Stimulated activated effector memory CD8-positive, alpha-beta T cell treated with anti-CD3 and anti-CD28 coated beads, Interleukin-12 subunit alpha, Interleukin-12 subunit beta, amount 100 ng/mL, for 72 hours (primary cell): ENCODE data around the gene MAP2K4.
"Not testable (repeated sequence)": the region's sequence is repeated elsewhere in the genome, so short reads cannot be mapped to it uniquely, and the experiment has no call there.

ENCODE experiments used
- ATAC-seq: fragments of 150-1000 bp; cut with Tn5 transposase; 2 replicates; pipeline ENCODE4 v1.10.0; 2021
- DNase-seq, 2 donors: peaks; one replicate each; pipeline ENCODE4 v3.0.0; 2021 to 2022; ENCODE audit warnings: low spot score in 2 of 2
- H3K27ac Mint-ChIP-seq: one replicate; pipeline ENCODE4 v1.8.0; 2022; ENCODE audit warnings: mild to moderate bottlenecking, mixed read lengths
- H3K36me3 Mint-ChIP-seq: one replicate; pipeline ENCODE4 v1.8.0; 2022; ENCODE audit warnings: mild to moderate bottlenecking, mixed read lengths
- H3K4me1 Mint-ChIP-seq: one replicate; pipeline ENCODE4 v1.8.0; 2022; ENCODE audit warnings: mixed read lengths
- H3K4me3 Mint-ChIP-seq: one replicate; pipeline ENCODE4 v1.8.0; 2022; ENCODE audit warnings: mild to moderate bottlenecking, mixed read lengths
- H3K9me3 Mint-ChIP-seq: one replicate; pipeline ENCODE4 v1.8.0; 2022; ENCODE audit warnings: mixed read lengths

MAP2K4 gene

GRCh38 chr17:12134101-12134500 lies 113.4 kb downstream of the MAP2K4 start:
- Mint-ChIP-seq H3K4me3 (no peak overlapping the region), H3K27ac (no peak overlapping the region), H3K4me1 (no peaks in the 10 kb centered on the region), H3K36me3 (peaks cover 67% of the 10 kb centered on the region), H3K9me3 (no peaks in the 10 kb centered on the region)
- ATAC-seq (no peak), DNase-seq (no peak)

- ATAC-seq (no peak), DNase-seq (no peak)
- H3K4me1 Mint-ChIP-seq: no peaks in the 10 kb centered on the region
- no peaks in the 10 kb centered on the region for H3K9me3 Mint-ChIP-seq
- H3K27ac Mint-ChIP-seq: no peak overlapping the region
- peaks cover 65% of the 10 kb centered on the region for H3K36me3 Mint-ChIP-seq
- H3K4me3 Mint-ChIP-seq: no peak overlapping the region
Measured at GRCh38 chr17:12134587-12134986, 113.9 kb downstream of the MAP2K4 start.

- no peaks in the 10 kb centered on the region for H3K4me1 Mint-ChIP-seq
- H3K36me3 Mint-ChIP-seq: peaks cover 65% of the 10 kb centered on the region
- no peak for ATAC-seq
Measured at GRCh38 chr17:12136243-12136642, 115.6 kb downstream of the MAP2K4 start.

GRCh38 chr17:12136646-12137045 lies 116.0 kb downstream of the MAP2K4 start:
- ATAC-seq (no peak), DNase-seq (no peak)
- H3K9me3 Mint-ChIP-seq: no peaks in the 10 kb centered on the region
- H3K27ac Mint-ChIP-seq: no peak overlapping the region
- no peak overlapping the region for H3K4me3 Mint-ChIP-seq
- no peaks in the 10 kb centered on the region for H3K4me1 Mint-ChIP-seq
- peaks cover 65% of the 10 kb centered on the region for H3K36me3 Mint-ChIP-seq

More at GRCh38 chr17:12136243-12136642, 115.6 kb downstream of the MAP2K4 start:
- Mint-ChIP-seq H3K9me3 (no peaks in the 10 kb centered on the region), H3K27ac (no peak overlapping the region), H3K4me3 (no peak overlapping the region)
- no peak for DNase-seq

- Mint-ChIP-seq H3K36me3 (peaks cover 56% of the 10 kb centered on the region), H3K4me3 (no peak overlapping the region), H3K27ac (no peak overlapping the region), H3K4me1 (no peaks in the 10 kb centered on the region), H3K9me3 (no peaks in the 10 kb centered on the region)
- ATAC-seq: no peak
- no peak for DNase-seq
Measured at GRCh38 chr17:12137859-12138258, 117.2 kb downstream of the MAP2K4 start.

- no peak overlapping the region for H3K27ac Mint-ChIP-seq
- H3K4me3 Mint-ChIP-seq: no peak overlapping the region
- no peak for DNase-seq
- peaks cover 53% of the 10 kb centered on the region for H3K36me3 Mint-ChIP-seq
- no peaks in the 10 kb centered on the region for H3K9me3 Mint-ChIP-seq
- H3K4me1 Mint-ChIP-seq: no peaks in the 10 kb centered on the region
- ATAC-seq: no peak
Measured at GRCh38 chr17:12140685-12141084, 120.0 kb downstream of the MAP2K4 start.

GRCh38 chr17:12162187-12162586 lies 141.5 kb downstream of the MAP2K4 start:
- H3K9me3 Mint-ChIP-seq: peaks cover 17% of the 10 kb centered on the region
- H3K4me3 Mint-ChIP-seq, DNase-seq, H3K27ac Mint-ChIP-seq, ATAC-seq, H3K36me3 Mint-ChIP-seq, H3K4me1 Mint-ChIP-seq: not testable (repeated sequence)

- Mint-ChIP-seq H3K4me3 (no peak overlapping the region), H3K4me1 (no peaks in the 10 kb centered on the region), H3K36me3 (no peaks in the 10 kb centered on the region), H3K27ac (no peak overlapping the region), H3K9me3 (peaks cover 11% of the 10 kb centered on the region)
- DNase-seq (no peak), ATAC-seq (no peak)
Measured at GRCh38 chr17:12164085-12164484, 143.4 kb downstream of the MAP2K4 start.

GRCh38 chr17:12178644-12179330 lies 158.1 kb downstream of the MAP2K4 start:
- H3K36me3 Mint-ChIP-seq: no peaks in the 10 kb centered on the region
- no peak for ATAC-seq
- no peak for DNase-seq
- H3K27ac Mint-ChIP-seq: no peak overlapping the region
- H3K4me3 Mint-ChIP-seq: no peak overlapping the region
- no peaks in the 10 kb centered on the region for H3K4me1 Mint-ChIP-seq
- no peaks in the 10 kb centered on the region for H3K9me3 Mint-ChIP-seq

- no peaks in the 10 kb centered on the region for H3K36me3 Mint-ChIP-seq
- ATAC-seq: no peak
- no peaks in the 10 kb centered on the region for H3K4me1 Mint-ChIP-seq
- no peak overlapping the region for H3K27ac Mint-ChIP-seq
- no peak overlapping the region for H3K4me3 Mint-ChIP-seq
- H3K9me3 Mint-ChIP-seq: no peaks in the 10 kb centered on the region
- no peak for DNase-seq
Measured at GRCh38 chr17:12180644-12181261, 160.1 kb downstream of the MAP2K4 start.

- Mint-ChIP-seq H3K9me3 (peaks cover 14% of the 10 kb centered on the region), H3K4me1 (no peaks in the 10 kb centered on the region), H3K36me3 (no peaks in the 10 kb centered on the region), H3K4me3 (no peak overlapping the region), H3K27ac (no peak overlapping the region)
- ATAC-seq: no peak
- DNase-seq: no peak
Measured at GRCh38 chr17:12187658-12188057, 167.0 kb downstream of the MAP2K4 start.

- Mint-ChIP-seq H3K36me3 (no peaks in the 10 kb centered on the region), H3K9me3 (peaks cover 10% of the 10 kb centered on the region), H3K4me3 (no peak overlapping the region), H3K4me1 (no peaks in the 10 kb centered on the region), H3K27ac (no peak overlapping the region)
- ATAC-seq: no peak
- no peak for DNase-seq
Measured at GRCh38 chr17:12193144-12193735, 172.6 kb downstream of the MAP2K4 start.
